Right lobe of liver (tissue), 6 donors: ENCODE results near the gene MOV10. TPM values are rescaled to one million over a fixed set of nuclear protein-coding genes. Genes with fewer than 3 reads are reported as not detected.
A peak's percentile ranks its signal among the peaks of the same experiment; 100 is the strongest.

Source experiments
- ATAC-seq, 4 donors: fragments of 200-7000 bp; cut with Tn5 transposase; one replicate each; pipeline ENCODE4 v1.9.1; 2020; ENCODE audit warnings: mild to moderate bottlenecking in 4 of 4, moderate library complexity in 4 of 4
- DNase-seq, 3 donors: peaks; one replicate each; pipeline ENCODE4 v3.0.0-alpha.2; 2020
- H3K27ac ChIP-seq, 3 donors: fragments of 200-600 bp; one replicate each; pipeline ENCODE4 v1.8.0; 2022
- H3K27me3 ChIP-seq, 2 donors: fragments of 200-600 bp; one replicate each; pipeline ENCODE4 v1.8.0; 2022
- H3K36me3 ChIP-seq, 4 donors: fragments of 200-600 bp; sonication (generic) in 1 of 4; one replicate each; pipeline versions ENCODE4 v1.5.1 to v1.8.0; 2017 to 2022; ENCODE audit warnings: control low read depth in 1 of 4
- H3K4me1 ChIP-seq, 4 donors: fragments of 200-600 bp; sonication (generic) in 1 of 4; one replicate each; pipeline versions ENCODE4 v1.5.1 to v1.8.0; 2017 to 2022; ENCODE audit warnings: control low read depth in 1 of 4
- H3K4me3 ChIP-seq, 3 donors: fragments of 200-600 bp; one replicate each; pipeline ENCODE4 v1.8.0; 2022
- H3K9me3 ChIP-seq, 4 donors: fragments of 200-600 bp; sonication (generic) in 1 of 4; one replicate each; pipeline versions ENCODE4 v1.5.1 to v1.8.0; 2017 to 2022; ENCODE audit warnings: control low read depth in 1 of 4
- CTCF ChIP-seq, 4 donors: fragments of 200-600 bp in 3 of 4; fragments of 450-650 bp in 1 of 4; IDR thresholded peaks; one replicate each; pipeline versions ENCODE4 v1.5.1 to v1.8.0; 2016 to 2022; ENCODE audit warnings: antibody characterized with exemption in 4 of 4, mild to moderate bottlenecking in 2 of 4
- POLR2A ChIP-seq: fragments of 450-650 bp; IDR thresholded peaks from one replicate; pipeline ENCODE4 v1.6.1; 2017; ENCODE audit warnings: antibody characterized with exemption, mild to moderate bottlenecking
- WGBS: methylation state at CpG from one replicate; pipeline ENCODE4 v1.1.6; 2018; ENCODE audit warnings: low coverage, low lambda C conversion rate; ENCODE audit not compliant: insufficient coverage; ENCODE audit errors: missing lambda C conversion rate; 5-methylcytosine and 5-hydroxymethylcytosine counted together
- intact Hi-C, 2 donors: fragments of 100-400 bp; cut with DNase I; formaldehyde crosslinking; loops; one replicate each; pipeline versions ENCODE4 v1.11.2 to v1.14.1; 2022
- total RNA-seq, 6 experiments: library from RNA; depleted of rRNA in 2 of 6; stranded (reverse); fragments of >200 nt in 2 of 6; fragmentation: NEBNext Ultra II Directional in 3 of 6; extraction: Animal tissue kit (Norgen Biotek cat#: 25700) in 3 of 6; gene quantifications; one replicate each; pipeline versions ENCODE4 v1.1.0 to v1.2.4, GENCODE V29; 2016 to 2023
- donor health status: DM: no; HTN: yes; CAD: no.
- donor health status: DM: no; HTN: no; CAD: no.
- donor health status: DM: no; HTN: no; CAD: no.
- donor health status: DM: no; HTN: yes; CAD: no.
- donor health status: DM: no; HTN: yes; CAD: no.

The MOV10 gene
- total RNA-seq, 6 experiments from 2014 or later: 32.3 to 55.8 (median 46.2) TPM

- no peaks in the 10 kb centered on the region for H3K27me3 ChIP-seq
- peaks cover 0 to 36% (median 4%) of the 10 kb centered on the region in 4 donors for H3K36me3 ChIP-seq
- TF ChIP-seq CTCF (IDR thresholded peaks at IDR 0.05): no peak
- no peak for TF ChIP-seq POLR2A
- intact Hi-C loops: no loop called here
- peaks cover 0 to 19% (median 5%) of the 10 kb centered on the region in 4 donors for H3K4me1 ChIP-seq
- H3K9me3 ChIP-seq: no peaks in the 10 kb centered on the region
- 86% methylated on average over 1 of the region's 1 CpG for WGBS
- no peak overlapping the region for H3K4me3 ChIP-seq
- H3K27ac ChIP-seq: no peak overlapping the region
- ATAC-seq: no peak
- no peak for DNase-seq
Measured at GRCh38 chr1:112672842-112673241, 1.6 kb upstream of the MOV10 start.

DNA sequence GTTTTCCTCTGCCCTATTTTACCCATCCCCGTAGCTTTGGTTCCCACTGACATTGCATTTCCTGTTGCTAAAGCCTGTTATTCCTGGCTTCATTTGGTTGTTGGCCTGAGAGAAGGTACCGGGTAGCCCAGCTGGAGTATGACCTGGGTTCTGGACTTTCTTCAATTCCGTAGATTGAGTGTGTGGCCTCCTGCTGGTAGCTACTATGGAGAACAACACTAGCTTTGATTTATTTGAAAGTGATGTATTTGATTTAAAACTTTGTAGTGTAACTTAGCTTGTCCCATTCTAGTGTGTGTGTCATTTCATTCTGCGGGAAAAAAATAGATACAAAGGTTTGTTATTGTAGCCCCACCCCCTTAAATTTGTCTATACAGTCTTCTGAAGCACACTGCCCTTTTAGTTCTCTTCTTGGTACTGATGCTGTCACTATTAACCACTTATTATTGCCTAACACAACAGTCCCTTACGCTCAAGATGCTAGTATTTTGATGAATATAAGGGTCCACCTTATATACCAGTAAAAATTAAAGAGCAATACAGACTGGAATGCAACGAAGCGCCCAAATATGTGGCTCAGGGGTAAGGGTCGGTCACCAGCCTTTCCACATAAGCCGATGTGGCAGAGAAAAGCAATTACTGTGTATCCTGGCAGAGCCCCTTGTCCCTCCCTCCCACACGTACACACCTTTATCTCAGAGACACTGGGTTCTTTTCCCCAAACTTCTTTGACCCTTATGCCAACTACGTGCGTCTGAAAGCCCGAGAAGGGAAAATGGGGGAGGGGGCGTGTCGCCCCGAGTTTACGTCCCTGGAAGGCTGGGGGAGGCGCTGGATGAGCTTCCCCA is 643 bp upstream of the MOV10 start:
- TF ChIP-seq POLR2A: no peak
- TF ChIP-seq CTCF (IDR thresholded peaks at IDR 0.05): peak; percentile 40 to 59 (median 50)
- intact Hi-C loops: no loop called here
- DNase-seq (peak in 1 of 3 donors; percentile 56), ATAC-seq (peak; percentile 62 to 71 (median 66))
- H3K4me3 ChIP-seq: peak overlapping the region; percentile 76 to 85 (median 82)
- peaks cover 0 to 28% (median 4%) of the 10 kb centered on the region in 4 donors for H3K36me3 ChIP-seq
- peaks cover 0 to 19% (median 5%) of the 10 kb centered on the region in 4 donors for H3K4me1 ChIP-seq
- WGBS: 4% methylated on average over 18 of the region's 18 CpGs
- no peaks in the 10 kb centered on the region for H3K27me3 ChIP-seq
- H3K27ac ChIP-seq: peak overlapping the region; percentile 85 to 96 (median 96)
- no peaks in the 10 kb centered on the region for H3K9me3 ChIP-seq

- peak; percentile 56 to 76 (median 65) for ATAC-seq
- Histone ChIP-seq H3K27ac (peak overlapping the region; percentile 85 to 96 (median 96)), H3K36me3 (peaks cover 0 to 16% (median 0%) of the 10 kb centered on the region in 4 donors), H3K27me3 (no peaks in the 10 kb centered on the region), H3K4me1 (peaks cover 0 to 19% (median 5%) of the 10 kb centered on the region in 4 donors), H3K9me3 (no peaks in the 10 kb centered on the region), H3K4me3 (peak overlapping the region; percentile 76 to 85 (median 82))
- TF ChIP-seq POLR2A: peak; percentile 37
- peak in 1 of 4 donors; percentile 7 for TF ChIP-seq CTCF (IDR thresholded peaks at IDR 0.05)
- peak in 2 of 3 donors; percentile 64 to 72 for DNase-seq
- intact Hi-C loops: no loop called here
- WGBS: 0% methylated on average over 19 of the region's 68 CpGs
Measured at GRCh38 chr1:112674986-112675727, 698 bp downstream of the MOV10 start.

- no peak for TF ChIP-seq CTCF (IDR thresholded peaks at IDR 0.05)
- TF ChIP-seq POLR2A: no peak
- Histone ChIP-seq H3K27me3 (no peaks in the 10 kb centered on the region), H3K4me3 (peak overlapping the region; percentile 76 to 85 (median 82)), H3K27ac (peak overlapping the region; percentile 85 to 96 (median 96)), H3K9me3 (no peaks in the 10 kb centered on the region), H3K4me1 (peaks cover 0 to 19% (median 5%) of the 10 kb centered on the region in 4 donors), H3K36me3 (peaks cover 0 to 9% (median 0%) of the 10 kb centered on the region in 4 donors)
- intact Hi-C loops: no loop called here
- no peak for DNase-seq
- no peak for ATAC-seq
- 32% methylated on average over 7 of the region's 7 CpGs for WGBS
Measured at GRCh38 chr1:112675728-112676381, 1.4 kb downstream of the MOV10 start.
